ENCODE measurements around the gene HLA-DMA.

Gene HLA-DMA

GRCh38 chr6:32989368-32989767 is 36.5 kb upstream of the HLA-DMA start:
- TF ChIP-seq CREB1 (IDR thresholded peaks at IDR 0.05; ENCODE audit: low read depth): no peak
- no peak for TF ChIP-seq TAF1 (IDR thresholded peaks at IDR 0.05; ENCODE audit: low read depth)
- peak; percentile 45; the same call in 1 of the 2 replicates for TF ChIP-seq FOXM1 (IDR thresholded peaks at IDR 0.05; ENCODE audit: borderline replicate concordance, low read depth)
- TF ChIP-seq EP300 (IDR thresholded peaks at IDR 0.05; ENCODE audit: borderline replicate concordance): no peak
- TF ChIP-seq, protein P1, sequence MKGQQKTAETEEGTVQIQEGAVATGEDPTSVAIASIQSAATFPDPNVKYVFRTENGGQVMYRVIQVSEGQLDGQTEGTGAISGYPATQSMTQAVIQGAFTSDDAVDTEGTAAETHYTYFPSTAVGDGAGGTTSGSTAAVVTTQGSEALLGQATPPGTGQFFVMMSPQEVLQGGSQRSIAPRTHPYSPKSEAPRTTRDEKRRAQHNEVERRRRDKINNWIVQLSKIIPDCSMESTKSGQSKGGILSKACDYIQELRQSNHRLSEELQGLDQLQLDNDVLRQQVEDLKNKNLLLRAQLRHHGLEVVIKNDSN (IDR thresholded peaks at IDR 0.05): no peak
- TF ChIP-seq TCF12 (IDR thresholded peaks at IDR 0.05; ENCODE audit: low read depth): no peak
- TF ChIP-seq EGR1 (IDR thresholded peaks at IDR 0.05): no peak
- TF ChIP-seq RAD21 (IDR thresholded peaks at IDR 0.05; ENCODE audit: low read depth): no peak

GRCh38 chr6:32984622-32985389 is 31.9 kb upstream of the HLA-DMA start:
- TF ChIP-seq CEBPB (IDR thresholded peaks at IDR 0.05): no peak
- peak; percentile 86 for TF ChIP-seq RAD21 (IDR thresholded peaks at IDR 0.05; ENCODE audit: low read depth)

- TF ChIP-seq CREB1 (IDR thresholded peaks at IDR 0.05; ENCODE audit: low read depth) (no peak), FOXM1 (IDR thresholded peaks at IDR 0.05; ENCODE audit: borderline replicate concordance, low read depth) (no peak), EP300 (IDR thresholded peaks at IDR 0.05; ENCODE audit: borderline replicate concordance) (no peak), YY1 (IDR thresholded peaks at IDR 0.05; ENCODE audit: low read depth) (no peak), TAF1 (IDR thresholded peaks at IDR 0.05; ENCODE audit: low read depth) (no peak), CEBPB (IDR thresholded peaks at IDR 0.05) (no peak)
Observed at GRCh38 chr6:32983964-32984621, 31.2 kb upstream of the HLA-DMA start.

DNA sequence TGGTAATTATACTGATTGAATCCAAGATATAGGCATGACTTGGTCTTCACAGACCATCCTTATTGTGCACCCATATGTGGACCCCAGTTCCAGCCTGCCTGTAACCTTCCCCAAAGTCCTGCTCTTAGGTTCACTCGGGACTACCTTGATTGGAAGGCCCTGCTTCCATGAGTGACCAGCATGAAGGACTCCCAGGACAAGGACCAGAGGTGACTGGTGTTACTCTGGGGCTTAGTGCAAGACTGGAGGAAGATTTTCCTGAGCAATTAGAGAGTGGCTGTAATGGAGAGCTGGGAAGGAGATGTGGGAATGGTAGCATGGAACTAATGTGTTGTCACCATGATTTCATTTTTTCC is 30.6 kb upstream of the HLA-DMA start:
- TF ChIP-seq, protein P2, sequence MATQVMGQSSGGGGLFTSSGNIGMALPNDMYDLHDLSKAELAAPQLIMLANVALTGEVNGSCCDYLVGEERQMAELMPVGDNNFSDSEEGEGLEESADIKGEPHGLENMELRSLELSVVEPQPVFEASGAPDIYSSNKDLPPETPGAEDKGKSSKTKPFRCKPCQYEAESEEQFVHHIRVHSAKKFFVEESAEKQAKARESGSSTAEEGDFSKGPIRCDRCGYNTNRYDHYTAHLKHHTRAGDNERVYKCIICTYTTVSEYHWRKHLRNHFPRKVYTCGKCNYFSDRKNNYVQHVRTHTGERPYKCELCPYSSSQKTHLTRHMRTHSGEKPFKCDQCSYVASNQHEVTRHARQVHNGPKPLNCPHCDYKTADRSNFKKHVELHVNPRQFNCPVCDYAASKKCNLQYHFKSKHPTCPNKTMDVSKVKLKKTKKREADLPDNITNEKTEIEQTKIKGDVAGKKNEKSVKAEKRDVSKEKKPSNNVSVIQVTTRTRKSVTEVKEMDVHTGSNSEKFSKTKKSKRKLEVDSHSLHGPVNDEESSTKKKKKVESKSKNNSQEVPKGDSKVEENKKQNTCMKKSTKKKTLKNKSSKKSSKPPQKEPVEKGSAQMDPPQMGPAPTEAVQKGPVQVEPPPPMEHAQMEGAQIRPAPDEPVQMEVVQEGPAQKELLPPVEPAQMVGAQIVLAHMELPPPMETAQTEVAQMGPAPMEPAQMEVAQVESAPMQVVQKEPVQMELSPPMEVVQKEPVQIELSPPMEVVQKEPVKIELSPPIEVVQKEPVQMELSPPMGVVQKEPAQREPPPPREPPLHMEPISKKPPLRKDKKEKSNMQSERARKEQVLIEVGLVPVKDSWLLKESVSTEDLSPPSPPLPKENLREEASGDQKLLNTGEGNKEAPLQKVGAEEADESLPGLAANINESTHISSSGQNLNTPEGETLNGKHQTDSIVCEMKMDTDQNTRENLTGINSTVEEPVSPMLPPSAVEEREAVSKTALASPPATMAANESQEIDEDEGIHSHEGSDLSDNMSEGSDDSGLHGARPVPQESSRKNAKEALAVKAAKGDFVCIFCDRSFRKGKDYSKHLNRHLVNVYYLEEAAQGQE (IDR thresholded peaks at IDR 0.05; ENCODE audit: low read depth): no peak
- no peak for TF ChIP-seq YY1 (IDR thresholded peaks at IDR 0.05; ENCODE audit: low read depth)
- no peak for TF ChIP-seq TEAD4 (IDR thresholded peaks at IDR 0.05)
- no peak for TF ChIP-seq RAD21 (IDR thresholded peaks at IDR 0.05; ENCODE audit: low read depth)
- TF ChIP-seq TAF1 (IDR thresholded peaks at IDR 0.05; ENCODE audit: low read depth): no peak
- no peak for TF ChIP-seq FOXM1 (IDR thresholded peaks at IDR 0.05; ENCODE audit: borderline replicate concordance, low read depth)
- TF ChIP-seq, protein P1 (IDR thresholded peaks at IDR 0.05): no peak
- no peak for TF ChIP-seq TCF12 (IDR thresholded peaks at IDR 0.05; ENCODE audit: low read depth)
- no peak for TF ChIP-seq CEBPB (IDR thresholded peaks at IDR 0.05)
- TF ChIP-seq NFIC (IDR thresholded peaks at IDR 0.05): no peak
- no peak for TF ChIP-seq EGR1 (IDR thresholded peaks at IDR 0.05)
- no peak for TF ChIP-seq EP300 (IDR thresholded peaks at IDR 0.05; ENCODE audit: borderline replicate concordance)

- no peak for TF ChIP-seq TEAD4 (IDR thresholded peaks at IDR 0.05)
- no peak for TF ChIP-seq YY1 (IDR thresholded peaks at IDR 0.05; ENCODE audit: low read depth)
Observed at GRCh38 chr6:32982702-32983492, 30.0 kb upstream of the HLA-DMA start.

DNA sequence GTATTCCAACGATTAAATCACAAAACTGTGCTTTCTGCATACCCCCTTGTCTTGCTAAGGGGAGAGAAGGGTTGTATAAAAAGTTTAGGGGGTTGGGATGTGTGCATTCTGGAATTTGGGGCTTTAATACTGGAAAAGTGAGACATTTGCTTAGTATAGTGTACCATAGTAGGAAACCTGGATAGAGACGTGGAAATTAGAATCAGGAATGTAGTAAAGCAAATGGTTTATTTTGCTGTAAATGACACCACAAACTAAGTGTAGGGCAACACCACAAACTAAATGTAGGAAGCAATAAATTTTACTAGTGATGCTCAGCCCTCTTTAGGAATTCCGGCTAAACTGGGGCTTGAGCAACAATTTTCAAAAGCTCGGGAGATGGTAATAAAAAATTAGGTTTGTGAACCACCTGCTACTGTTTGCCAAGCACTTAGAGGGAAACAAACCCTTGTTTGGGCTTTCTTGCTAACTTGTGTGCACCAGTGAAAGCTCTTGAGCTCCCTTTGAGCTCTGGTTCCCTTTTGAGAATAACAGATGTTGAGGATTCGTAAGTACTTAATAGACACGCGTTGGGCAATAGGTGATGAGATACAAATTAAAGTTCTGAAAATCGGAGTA is 29.3 kb upstream of the HLA-DMA start:
- TF ChIP-seq NFIC (IDR thresholded peaks at IDR 0.05) (no peak), FOXM1 (IDR thresholded peaks at IDR 0.05; ENCODE audit: borderline replicate concordance, low read depth) (no peak), RAD21 (IDR thresholded peaks at IDR 0.05; ENCODE audit: low read depth) (no peak), TCF12 (IDR thresholded peaks at IDR 0.05; ENCODE audit: low read depth) (no peak), ZBTB7A (IDR thresholded peaks at IDR 0.05; ENCODE audit: low read depth) (no peak), CREB1 (IDR thresholded peaks at IDR 0.05; ENCODE audit: low read depth) (no peak), CEBPB (IDR thresholded peaks at IDR 0.05) (no peak), EGR1 (IDR thresholded peaks at IDR 0.05) (no peak), TAF1 (IDR thresholded peaks at IDR 0.05; ENCODE audit: low read depth) (no peak), MAX (IDR thresholded peaks at IDR 0.05) (no peak), TEAD4 (IDR thresholded peaks at IDR 0.05) (no peak)
- TF ChIP-seq, protein P1 (IDR thresholded peaks at IDR 0.05): no peak

Data from Ishikawa (cell line).